B cell (primary cell): Measurements from ENCODE around the gene TECTA. TPM values are rescaled to one million over a fixed set of nuclear protein-coding genes. Genes with fewer than 3 reads are reported as not detected.

ENCODE experiments used
- ATAC-seq: fragments of 200-7000 bp; cut with Tn5 transposase; one replicate; pipeline ENCODE4 v1.10.0; 2021; ENCODE audit warnings: low read depth, mild to moderate bottlenecking, moderate number of reproducible peaks, moderate library complexity
- CTCF ChIA-PET: fragments of 350-600 bp; sonication (Branson Sonifier 250); formaldehyde crosslinking; loops from one replicate; lab custom pipeline; 2021; ENCODE audit warnings: antibody characterized with exemption, inconsistent platforms; lab: Charles Lee
- POLR2A ChIA-PET: fragments of 350-600 bp; sonication (Branson Sonifier 250); formaldehyde crosslinking; loops from one replicate; lab custom pipeline; 2021; ENCODE audit warnings: antibody characterized with exemption; lab: Charles Lee
- DNase-seq: peaks from one replicate; pipeline ENCODE4 v3.0.0; 2013
- H2AFZ ChIP-seq: 2 replicates; pipeline ENCODE4 v1.6.1; 2012; ENCODE audit warnings: mild to moderate bottlenecking, low read depth, low read length; ENCODE audit not compliant: insufficient read depth, poor library complexity, severe bottlenecking
- H3K27ac ChIP-seq, 2 donors: 1 replicate in 1 of 2; 2 replicates in 1 of 2; pipeline ENCODE4 v1.5.1; 2012 to 2013; ENCODE audit warnings: low read length in 2 of 2, mild to moderate bottlenecking in 2 of 2, moderate library complexity in 1 of 2
- H3K27me3 ChIP-seq, 4 experiments: fragments of 200-600 bp in 1 of 4; sonication (generic) in 1 of 4; replicated peaks in 1 of 4; 1 replicate in 2 of 4; 2 replicates in 2 of 4; pipeline versions ENCODE4 v1.6.1 to v1.7.0; 2013 to 2016; ENCODE audit warnings: low read length in 3 of 4, mild to moderate bottlenecking in 2 of 4, mixed read lengths in 1 of 4, moderate library complexity in 1 of 4; ENCODE audit not compliant: insufficient read depth in 4 of 4, control insufficient read depth in 3 of 4; ENCODE audit errors: control extremely low read depth in 1 of 4
- H3K36me3 ChIP-seq, 2 experiments: replicated peaks in 1 of 2; 1 replicate in 1 of 2; 2 replicates in 1 of 2; pipeline versions ENCODE4 v1.6.1 to v1.7.1; 2013; ENCODE audit warnings: low read length in 1 of 2; ENCODE audit not compliant: insufficient read depth in 2 of 2, control insufficient read depth in 1 of 2; ENCODE audit errors: control extremely low read depth in 1 of 2, extremely low read depth in 1 of 2
- H3K4me1 ChIP-seq, 2 donors: fragments of 200-600 bp in 1 of 2; sonication (generic) in 1 of 2; 1 replicate in 1 of 2; 2 replicates in 1 of 2; pipeline versions ENCODE4 v1.5.1 to v1.6.1; 2013 to 2017; ENCODE audit warnings: low read length in 2 of 2; ENCODE audit not compliant: control insufficient read depth in 2 of 2, insufficient read depth in 2 of 2
- H3K4me2 ChIP-seq: replicated peaks from 2 replicates; pipeline ENCODE3; 2012; ENCODE audit warnings: mild to moderate bottlenecking, low read depth, low read length; ENCODE audit not compliant: poor library complexity, severe bottlenecking
- H3K4me3 ChIP-seq, 5 experiments: fragments of 200-600 bp in 1 of 5; sonication (generic) in 1 of 5; 1 replicate in 3 of 5; 2 replicates in 2 of 5; pipeline versions ENCODE4 v1.5.1 to v1.7.0; 2011 to 2016; ENCODE audit warnings: low read length in 4 of 5, mild to moderate bottlenecking in 4 of 5, low read depth in 2 of 5, control low read depth in 1 of 5, moderate library complexity in 1 of 5; ENCODE audit not compliant: insufficient read depth in 1 of 5; ENCODE audit errors: control extremely low read depth in 1 of 5, extremely low read depth in 1 of 5
- H3K79me2 ChIP-seq: fragments of 200-600 bp; sonication (generic); one replicate; pipeline ENCODE4 v1.6.0; 2016; ENCODE audit warnings: low read length; ENCODE audit not compliant: control insufficient read depth, insufficient read depth
- H3K9ac ChIP-seq: fragments of 200-600 bp; sonication (generic); 2 replicates; pipeline ENCODE4 v1.6.1; 2017; ENCODE audit warnings: mild to moderate bottlenecking, low read length, moderate library complexity
- H3K9me3 ChIP-seq, 3 donors: one replicate each; pipeline versions ENCODE4 v1.6.1 to v1.7.1; 2013; ENCODE audit warnings: low read length in 2 of 3; ENCODE audit not compliant: control insufficient read depth in 2 of 3, insufficient read depth in 1 of 3; ENCODE audit errors: control extremely low read depth in 1 of 3
- H4K20me1 ChIP-seq: 2 replicates; pipeline ENCODE4 v1.6.0; 2012; ENCODE audit warnings: mild to moderate bottlenecking, low read length; ENCODE audit not compliant: insufficient read depth, control insufficient read depth, poor library complexity, severe bottlenecking
- H3K27ac Mint-ChIP-seq: one replicate; pipeline ENCODE4 v1.8.0; 2021; ENCODE audit warnings: mixed read lengths
- H3K27me3 Mint-ChIP-seq: one replicate; pipeline ENCODE4 v1.8.0; 2021; ENCODE audit warnings: mixed read lengths
- H3K4me1 Mint-ChIP-seq: one replicate; pipeline ENCODE4 v1.8.0; 2021; ENCODE audit warnings: mixed read lengths
- H3K4me3 Mint-ChIP-seq: one replicate; pipeline ENCODE4 v1.8.0; 2021; ENCODE audit warnings: mixed read lengths
- H3K9me3 Mint-ChIP-seq: one replicate; pipeline ENCODE4 v1.8.0; 2022; ENCODE audit warnings: mixed read lengths; ENCODE audit not compliant: insufficient read depth
- EZH2 ChIP-seq: IDR thresholded peaks from 2 replicates; pipeline ENCODE4 v1.6.1; 2012; ENCODE audit warnings: borderline replicate concordance, low read depth, mild to moderate bottlenecking, moderate library complexity, low read length; ENCODE audit not compliant: insufficient read depth, poor library complexity, severe bottlenecking
- WGBS: methylation state at CpG from one replicate; pipeline ENCODE4 v1.1.5; 2013; ENCODE audit warnings: missing lambda C conversion rate; ENCODE audit not compliant: insufficient coverage; 5-methylcytosine and 5-hydroxymethylcytosine counted together
- intact Hi-C: fragments of 100-400 bp; cut with micrococcal nuclease; formaldehyde crosslinking; loops from one replicate; pipeline ENCODE4 v1.10.0; 2022
- polyA plus RNA-seq: library from polyadenylated mRNA; depleted of rRNA; stranded (reverse); fragments of >200 nt; gene quantifications from 2 replicates; pipeline ENCODE4 v1.2.3, GENCODE V29; 2012
- total RNA-seq, 2 donors: library from RNA; stranded (reverse); fragments of 120-200 nt in 1 of 2; gene quantifications; 1 replicate in 1 of 2; 2 replicates in 1 of 2; pipeline versions ENCODE4 v1.2.3 to v1.2.4, GENCODE V29; 2013 to 2022
- TF ChIP-seq, protein P1 (sequence below): fragments of 200-600 bp; IDR thresholded peaks from one replicate; pipeline ENCODE4 v1.8.0; 2022; ENCODE audit warnings: antibody characterized with exemption, mild to moderate bottlenecking

TECTA gene
- total and polyA plus RNA-seq, 2 donors (not counting 1 experiment from before 2014, with no cell fraction given) = 0.47 to 0.51 TPM

DNA sequence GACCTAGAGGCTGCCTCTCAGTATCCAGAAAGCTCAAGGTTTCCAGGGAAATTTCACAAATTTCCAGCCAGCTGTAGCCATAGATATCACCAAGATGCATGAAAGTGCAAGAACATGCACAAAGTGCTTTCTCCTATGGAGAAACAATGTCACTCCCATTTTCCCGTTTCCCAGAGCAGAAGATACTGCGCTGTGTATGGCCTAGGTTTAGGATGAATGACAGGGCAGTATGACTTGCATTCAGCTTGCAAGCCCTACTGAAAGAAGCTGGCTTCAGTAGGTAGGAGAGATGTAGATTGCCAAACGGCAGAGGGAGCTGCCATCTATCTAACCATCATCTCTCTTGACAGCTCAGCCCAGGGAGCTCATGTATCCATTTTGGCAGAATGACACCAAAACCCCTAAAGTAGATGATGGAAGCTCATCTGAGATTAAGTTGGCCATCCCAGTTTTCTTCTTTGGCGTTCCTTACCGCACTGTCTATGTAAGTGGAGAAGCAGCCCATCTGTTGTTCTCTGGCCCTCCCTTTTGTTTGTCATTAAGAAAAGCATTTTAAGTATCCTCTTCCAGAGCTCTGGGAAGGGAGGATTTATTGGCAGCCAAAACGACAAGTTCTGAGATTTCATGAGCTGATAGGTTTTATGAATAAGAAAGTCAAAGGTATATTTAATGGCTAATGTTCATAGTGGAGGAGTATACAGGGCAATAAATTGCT, 4.6 kb downstream of the TECTA start:
- Histone ChIP-seq H3K4me3 (no peak overlapping the region), H3K36me3 (no peaks in the 10 kb centered on the region), H3K27me3 (no peaks in the 10 kb centered on the region), H3K27ac (no peak overlapping the region), H3K4me1 (no peaks in the 10 kb centered on the region), H3K79me2 (no peaks in the 10 kb centered on the region), H2AFZ (no peak overlapping the region), H3K4me2 (no peak overlapping the region), H3K9me3 (no peaks in the 10 kb centered on the region), H3K9ac (no peak overlapping the region), H4K20me1 (no peaks in the 10 kb centered on the region)
- H3K27ac Mint-ChIP-seq = no peak overlapping the region
- DNase-seq = no peak
- no peak overlapping the region for H3K4me3 Mint-ChIP-seq
- intact Hi-C loops = no loop called here
- H3K27me3 Mint-ChIP-seq = peaks cover 4% of the 10 kb centered on the region
- no peaks in the 10 kb centered on the region for H3K9me3 Mint-ChIP-seq
- CTCF ChIA-PET = interaction anchor here (1.3 kb wide), 1 partner anchor 10 kb away, joined by 3 read pairs; no protein-coding TSS in a partner anchor
- no peaks in the 10 kb centered on the region for H3K4me1 Mint-ChIP-seq
- ATAC-seq = no peak
- WGBS = 90% methylated on average over 1 of the region's 6 CpGs
- POLR2A ChIA-PET = no interaction called here
- no peak for TF ChIP-seq EZH2
- TF ChIP-seq, protein P1, sequence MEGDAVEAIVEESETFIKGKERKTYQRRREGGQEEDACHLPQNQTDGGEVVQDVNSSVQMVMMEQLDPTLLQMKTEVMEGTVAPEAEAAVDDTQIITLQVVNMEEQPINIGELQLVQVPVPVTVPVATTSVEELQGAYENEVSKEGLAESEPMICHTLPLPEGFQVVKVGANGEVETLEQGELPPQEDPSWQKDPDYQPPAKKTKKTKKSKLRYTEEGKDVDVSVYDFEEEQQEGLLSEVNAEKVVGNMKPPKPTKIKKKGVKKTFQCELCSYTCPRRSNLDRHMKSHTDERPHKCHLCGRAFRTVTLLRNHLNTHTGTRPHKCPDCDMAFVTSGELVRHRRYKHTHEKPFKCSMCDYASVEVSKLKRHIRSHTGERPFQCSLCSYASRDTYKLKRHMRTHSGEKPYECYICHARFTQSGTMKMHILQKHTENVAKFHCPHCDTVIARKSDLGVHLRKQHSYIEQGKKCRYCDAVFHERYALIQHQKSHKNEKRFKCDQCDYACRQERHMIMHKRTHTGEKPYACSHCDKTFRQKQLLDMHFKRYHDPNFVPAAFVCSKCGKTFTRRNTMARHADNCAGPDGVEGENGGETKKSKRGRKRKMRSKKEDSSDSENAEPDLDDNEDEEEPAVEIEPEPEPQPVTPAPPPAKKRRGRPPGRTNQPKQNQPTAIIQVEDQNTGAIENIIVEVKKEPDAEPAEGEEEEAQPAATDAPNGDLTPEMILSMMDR = no peak

DNA sequence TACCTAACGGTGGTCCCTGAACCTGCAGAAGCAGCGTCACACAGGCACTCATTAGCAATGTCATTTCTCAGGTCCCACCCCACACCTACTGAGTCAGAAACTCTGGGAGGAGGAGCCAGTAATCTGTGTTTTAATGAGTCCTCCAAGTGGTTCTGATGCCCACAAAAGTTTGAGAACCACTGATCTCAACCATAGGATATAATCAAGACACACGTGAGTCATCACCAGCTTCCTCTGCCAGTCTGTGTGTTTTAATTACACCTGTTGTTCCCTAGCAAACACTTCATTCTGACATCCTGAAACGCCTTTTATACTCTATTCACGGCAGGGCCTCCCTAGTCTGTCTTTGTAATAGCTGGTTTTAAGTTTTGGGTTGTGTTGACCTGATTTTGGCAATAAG, 5.8 kb downstream of the TECTA start:
- Histone ChIP-seq H3K27ac (no peak overlapping the region), H3K27me3 (peaks cover 0 to 5% (median 3%) of the 10 kb centered on the region in 4 experiments), H3K36me3 (no peaks in the 10 kb centered on the region), H3K9me3 (no peaks in the 10 kb centered on the region), H4K20me1 (no peaks in the 10 kb centered on the region), H3K9ac (no peak overlapping the region), H3K4me2 (no peak overlapping the region), H2AFZ (no peak overlapping the region), H3K4me1 (no peaks in the 10 kb centered on the region), H3K4me3 (no peak overlapping the region), H3K79me2 (no peaks in the 10 kb centered on the region)
- CTCF ChIA-PET = no interaction called here
- TF ChIP-seq, protein P1 = no peak
- TF ChIP-seq EZH2 = no peak
- Mint-ChIP-seq H3K27ac (no peak overlapping the region), H3K27me3 (peaks cover 14% of the 10 kb centered on the region), H3K4me1 (no peaks in the 10 kb centered on the region), H3K9me3 (no peaks in the 10 kb centered on the region), H3K4me3 (no peak overlapping the region)
- intact Hi-C loops = no loop called here
- ATAC-seq (no peak), DNase-seq (no peak)
- WGBS = 93% methylated on average over 3 of the region's 5 CpGs
- POLR2A ChIA-PET = no interaction called here
